ENCODE results near the gene CRADD.

CRADD gene

GRCh38 chr12:93892423-93893268 is 215.5 kb downstream of the CRADD start:
- peak in 16 of 56 donors; percentile 4 to 56 (median 18) for DNase-seq

GRCh38 chr12:93894391-93895088 is 217.4 kb downstream of the CRADD start:
- DNase-seq: peak in 55 of 56 donors; percentile 22 to 87 (median 65)

GRCh38 chr12:93895089-93895445 is 217.9 kb downstream of the CRADD start:
- no peak for DNase-seq

- no peak for DNase-seq
Observed at GRCh38 chr12:93896427-93896826, 219.3 kb downstream of the CRADD start.

- no peak for DNase-seq
Observed at GRCh38 chr12:93896952-93897351, 219.8 kb downstream of the CRADD start.

GRCh38 chr12:93901739-93902138 is 224.6 kb downstream of the CRADD start:
- no peak for DNase-seq

GRCh38 chr12:93902192-93902591 is 225.0 kb downstream of the CRADD start:
- no peak for DNase-seq

- DNase-seq: no peak
Observed at GRCh38 chr12:93902736-93903562, 225.8 kb downstream of the CRADD start.

GRCh38 chr12:93904124-93904523 is 226.9 kb downstream of the CRADD start:
- DNase-seq: no peak

GRCh38 chr12:93908264-93908663 is 231.1 kb downstream of the CRADD start:
- DNase-seq: no peak

GRCh38 chr12:93908846-93909567 is 231.8 kb downstream of the CRADD start:
- peak in 7 of 56 donors; percentile 2 to 27 (median 4) for DNase-seq

- DNase-seq: no peak
Observed at GRCh38 chr12:93911396-93911795, 234.2 kb downstream of the CRADD start.

GRCh38 chr12:93912086-93912733 is 235.0 kb downstream of the CRADD start:
- DNase-seq: no peak

GRCh38 chr12:93913845-93914244 is 236.7 kb downstream of the CRADD start:
- DNase-seq: no peak

GRCh38 chr12:93914281-93914680 is 237.1 kb downstream of the CRADD start:
- no peak for DNase-seq

GRCh38 chr12:93915411-93915810 is 238.2 kb downstream of the CRADD start:
- no peak for DNase-seq

GRCh38 chr12:93916402-93916801 is 239.2 kb downstream of the CRADD start:
- no peak for DNase-seq

- DNase-seq: no peak
Observed at GRCh38 chr12:93918262-93918661, 241.1 kb downstream of the CRADD start.

- DNase-seq: no peak
Observed at GRCh38 chr12:93918900-93919299, 241.7 kb downstream of the CRADD start.

GRCh38 chr12:93921521-93921920 is 244.3 kb downstream of the CRADD start:
- no peak for DNase-seq

- DNase-seq: no peak
Observed at GRCh38 chr12:93922583-93923006, 245.4 kb downstream of the CRADD start.
